Calu3 (cell line): ENCODE measurements around the gene PLSCR5. TPM values are rescaled to one million over a fixed set of nuclear protein-coding genes. Genes with fewer than 3 reads are reported as not detected.
A peak's percentile ranks its signal among the peaks of the same experiment; 100 is the strongest.

Experiments
- Bru-seq: library from RNA; stranded (reverse); fragments of 400-500 nt; gene quantifications from one replicate; lab custom pipeline; 2021; lab: Mats Ljungman, UMichigan
- BruChase-seq, 2 experiments: library from RNA; stranded (reverse); fragments of 400-500 nt; gene quantifications; one replicate each; lab custom pipeline; 2021; lab: Mats Ljungman, UMichigan
- BruUV-seq: library from RNA; stranded (reverse); fragments of 400-500 nt; replicated peaks from 2 replicates; lab custom pipeline; 2021; lab: Mats Ljungman, UMichigan
- CTCF ChIA-PET: fragments of 300-600 bp; sonication (Branson Sonifier 250); formaldehyde crosslinking; loops from one replicate; lab custom pipeline; 2022; ENCODE audit warnings: antibody characterized with exemption; lab: Charles Lee
- DNase-seq: peaks from one replicate; pipeline ENCODE4 v3.0.0; 2022
- H3K27ac Mint-ChIP-seq: one replicate; pipeline ENCODE4 v1.8.0; 2022; ENCODE audit warnings: mixed read lengths; ENCODE audit not compliant: unreplicated experiment
- H3K27me3 Mint-ChIP-seq: one replicate; pipeline ENCODE4 v1.8.0; 2022; ENCODE audit warnings: mixed read lengths; ENCODE audit not compliant: unreplicated experiment
- H3K36me3 Mint-ChIP-seq: one replicate; pipeline ENCODE4 v1.8.0; 2022; ENCODE audit warnings: mild to moderate bottlenecking, moderate library complexity, mixed read lengths; ENCODE audit not compliant: insufficient read depth, unreplicated experiment
- H3K4me1 Mint-ChIP-seq: one replicate; pipeline ENCODE4 v1.8.0; 2022; ENCODE audit warnings: mild to moderate bottlenecking, low read depth, mixed read lengths; ENCODE audit not compliant: unreplicated experiment
- H3K4me3 Mint-ChIP-seq: one replicate; pipeline ENCODE4 v1.8.0; 2022; ENCODE audit warnings: mild to moderate bottlenecking, low read depth, moderate library complexity, mixed read lengths; ENCODE audit not compliant: unreplicated experiment
- H3K9me3 Mint-ChIP-seq: one replicate; pipeline ENCODE4 v1.8.0; 2022; ENCODE audit warnings: low read depth, mixed read lengths; ENCODE audit not compliant: unreplicated experiment
- CTCF ChIP-seq: fragments of 200-600 bp; IDR thresholded peaks from one replicate; pipeline ENCODE4 v1.8.0; 2022; ENCODE audit warnings: antibody characterized with exemption; ENCODE audit not compliant: unreplicated experiment
- intact Hi-C: fragments of 100-400 bp; cut with micrococcal nuclease; formaldehyde crosslinking; loops from one replicate; pipeline ENCODE4 v1.10.0; 2022; ENCODE audit not compliant: unreplicated experiment
- long read RNA-seq: library from polyadenylated mRNA; stranded (forward); transcript quantifications from one replicate; pipeline ENCODE4 v2.0.0, GENCODE V29; 2022
- total RNA-seq: library from RNA; stranded (reverse); gene quantifications from 2 replicates; pipeline ENCODE4 v1.2.3, GENCODE V29; 2022

PLSCR5 gene, protein sequence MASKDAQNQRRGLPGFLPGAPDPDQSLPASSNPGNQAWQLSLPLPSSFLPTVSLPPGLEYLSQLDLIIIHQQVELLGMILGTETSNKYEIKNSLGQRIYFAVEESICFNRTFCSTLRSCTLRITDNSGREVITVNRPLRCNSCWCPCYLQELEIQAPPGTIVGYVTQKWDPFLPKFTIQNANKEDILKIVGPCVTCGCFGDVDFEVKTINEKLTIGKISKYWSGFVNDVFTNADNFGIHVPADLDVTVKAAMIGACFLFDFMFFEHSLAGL
- not detected in 2 replicates for total RNA-seq
- Bru-seq, nascent RNA = percentile 6 among the genes with signal in this experiment
- not detected for BruChase-seq, experiment 1, labeled RNA remaining after a 6-hour chase
- not detected for BruChase-seq, experiment 2, labeled RNA remaining after a 2-hour chase
- long read RNA-seq = 0 reads

DNA sequence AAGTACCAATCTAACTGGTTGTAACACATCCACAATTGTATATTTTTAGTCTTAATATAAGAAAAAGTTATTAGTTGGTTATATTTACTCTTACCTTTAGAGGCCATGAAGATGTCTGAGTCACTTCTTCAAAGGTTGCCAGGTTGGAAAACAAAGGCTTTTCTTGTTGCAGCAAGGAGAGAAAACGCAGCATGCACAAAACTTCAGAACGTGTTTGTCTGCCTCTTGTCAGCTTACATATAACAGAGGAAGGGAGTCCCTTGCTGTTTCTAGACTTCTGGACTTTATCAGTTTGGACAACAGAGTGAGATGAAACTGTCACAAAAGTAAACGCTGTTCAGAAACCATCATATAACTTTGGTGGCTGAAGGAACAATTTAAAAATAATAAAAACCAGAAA is at the start of gene PLSCR5:
Gene PLSCR5, minus strand, starts transcription at position 241 of the 400 bp plus-strand sequence. Its CDS starts 134 bp downstream, at position 107.
- H3K27ac Mint-ChIP-seq = peak within 1 kb of the TSS; percentile 39
- intact Hi-C loops = no loop called here
- H3K27me3 Mint-ChIP-seq = no peaks in the 10 kb centered on the region
- CTCF ChIA-PET = interaction anchor here (0.6 to 1.9 kb wide), 4 partner anchors 10 to 540 kb away, joined by 3 to 5 read pairs (median 4); no protein-coding TSS in a partner anchor
- no peaks in the 10 kb centered on the region for H3K36me3 Mint-ChIP-seq
- no peaks in the 10 kb centered on the region for H3K9me3 Mint-ChIP-seq
- BruUV-seq = no TSS peak
- H3K4me1 Mint-ChIP-seq = peaks cover 12% of the 10 kb centered on the region
- DNase-seq = peak; percentile 51
- H3K4me3 Mint-ChIP-seq = no peak within 1 kb of the TSS
- no peak for TF ChIP-seq CTCF

DNA sequence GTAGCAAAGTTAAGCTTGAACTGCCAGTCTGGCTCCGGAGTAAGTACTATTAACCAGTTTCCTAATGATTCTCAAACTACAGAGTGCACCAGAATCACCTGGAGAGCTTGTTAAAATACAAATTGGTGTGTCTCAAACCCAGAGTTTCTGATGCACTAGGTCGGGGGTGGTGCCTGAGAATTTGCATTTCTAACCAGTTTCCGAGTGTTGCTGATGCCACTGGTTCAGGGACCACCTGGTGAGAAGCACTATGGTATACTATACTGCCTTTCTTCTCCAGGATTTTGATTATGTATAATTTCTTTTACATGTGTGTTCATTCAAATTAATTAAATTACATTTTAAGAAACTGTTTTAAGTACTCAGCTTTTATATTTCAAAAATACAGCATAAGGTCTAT is 48.8 kb upstream of the PLSCR5 start:
- CTCF ChIA-PET = interaction anchor here (0.7 kb wide), 1 partner anchor 9 kb away, joined by 3 read pairs; no protein-coding TSS in a partner anchor
- Mint-ChIP-seq H3K36me3 (no peaks in the 10 kb centered on the region), H3K27me3 (no peaks in the 10 kb centered on the region), H3K4me1 (peaks cover 8% of the 10 kb centered on the region), H3K9me3 (no peaks in the 10 kb centered on the region), H3K4me3 (no peak overlapping the region), H3K27ac (no peak overlapping the region)
- no TSS peak for BruUV-seq
- no peak for TF ChIP-seq CTCF
- intact Hi-C loops = no loop called here
- no peak for DNase-seq

- H3K4me3 Mint-ChIP-seq = no peak overlapping the region
- no peaks in the 10 kb centered on the region for H3K27me3 Mint-ChIP-seq
- H3K36me3 Mint-ChIP-seq = no peaks in the 10 kb centered on the region
- H3K27ac Mint-ChIP-seq = no peak overlapping the region
- intact Hi-C loops = no loop called here
- no TSS peak for BruUV-seq
- H3K9me3 Mint-ChIP-seq = no peaks in the 10 kb centered on the region
- CTCF ChIA-PET = no interaction called here
- no peak for DNase-seq
- TF ChIP-seq CTCF = no peak
- H3K4me1 Mint-ChIP-seq = peaks cover 8% of the 10 kb centered on the region
Measured at GRCh38 chr3:146650691-146651442, 45.7 kb upstream of the PLSCR5 start.

DNA sequence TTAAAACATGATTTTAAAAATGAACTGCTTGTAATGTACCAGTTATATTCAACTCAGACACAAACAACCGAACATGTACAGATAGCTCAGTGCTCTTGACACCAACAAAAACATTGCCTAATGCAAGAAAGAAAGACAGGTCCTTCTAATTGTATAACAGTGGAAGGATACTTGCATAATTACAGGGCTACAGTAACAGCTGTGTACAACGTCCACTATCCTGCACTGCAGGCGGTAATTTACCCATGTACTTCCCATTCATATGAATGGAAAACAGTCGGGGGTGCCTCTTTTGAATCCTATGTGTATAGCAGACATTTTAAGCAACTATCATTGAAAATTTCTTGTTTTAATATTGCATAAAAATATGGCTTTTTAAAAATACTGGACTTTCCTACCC is 41.1 kb upstream of the PLSCR5 start:
- Mint-ChIP-seq H3K4me1 (no peaks in the 10 kb centered on the region), H3K9me3 (no peaks in the 10 kb centered on the region), H3K27me3 (no peaks in the 10 kb centered on the region), H3K27ac (no peak overlapping the region), H3K4me3 (no peak overlapping the region), H3K36me3 (no peaks in the 10 kb centered on the region)
- CTCF ChIA-PET = no interaction called here
- no peak for DNase-seq
- intact Hi-C loops = loop anchor here (10.0 kb wide), 1 partner anchor 581 kb away; no protein-coding TSS in a partner anchor
- TF ChIP-seq CTCF = no peak
- no TSS peak for BruUV-seq
